ENCODE data around the gene SLC24A3. TPM values are rescaled to one million over a fixed set of nuclear protein-coding genes. Genes with fewer than 3 reads are reported as not detected.

SLC24A3 gene
- total and polyA plus RNA-seq, 12 donors = 0.21 to 2.6 (median 0.84) TPM

GRCh38 chr20:19602675-19603375 lies 390.4 kb downstream of the SLC24A3 start:
- peaks cover 0 to 5% (median 0%) of the 10 kb centered on the region in 7 donors for H3K27me3 ChIP-seq
- no peaks in the 10 kb centered on the region for H3K36me3 ChIP-seq
- whole genome bisulfite sequencing, 2 donors = 76 to 85% methylated on average over 9 of the region's 9 CpGs
- intact Hi-C loops (cut with DNase I) = no loop called here
- H3K9me3 ChIP-seq = no peaks in the 10 kb centered on the region
- TF ChIP-seq CTCF (IDR thresholded peaks at IDR 0.05) = no peak
- no peak overlapping the region for H3K27ac ChIP-seq
- no peak for DNase-seq
- no peak for ATAC-seq
- no peaks in the 10 kb centered on the region for H3K4me1 ChIP-seq
- no peak overlapping the region for H3K4me3 ChIP-seq

- Histone ChIP-seq H3K27ac (no peak overlapping the region), H3K36me3 (no peaks in the 10 kb centered on the region), H3K27me3 (peaks cover 0 to 5% (median 0%) of the 10 kb centered on the region in 7 donors), H3K4me3 (no peak overlapping the region), H3K9me3 (no peaks in the 10 kb centered on the region), H3K4me1 (no peaks in the 10 kb centered on the region)
- DNase-seq (no peak), ATAC-seq (no peak)
- intact Hi-C loops (cut with DNase I) = no loop called here
- whole genome bisulfite sequencing, 2 donors = 59 to 66% methylated on average over 6 of the region's 6 CpGs
- no peak for TF ChIP-seq CTCF (IDR thresholded peaks at IDR 0.05)
These were observed 390.9 kb downstream of the SLC24A3 start for GRCh38 chr20:19603376-19603750.

- Histone ChIP-seq H3K4me3 (no peak overlapping the region), H3K27me3 (peaks cover 0 to 13% (median 0%) of the 10 kb centered on the region in 7 donors), H3K9me3 (no peaks in the 10 kb centered on the region), H3K36me3 (no peaks in the 10 kb centered on the region), H3K4me1 (no peaks in the 10 kb centered on the region), H3K27ac (no peak overlapping the region)
- no peak for TF ChIP-seq CTCF (IDR thresholded peaks at IDR 0.05)
- DNase-seq = peak in 1 of 2 donors; percentile 5
- peak in 1 of 8 donors; percentile 20 for ATAC-seq
- 74 to 88% methylated on average over 1 of the region's 1 CpG for WGBS, 2 donors
- intact Hi-C loops (cut with DNase I) = no loop called here
These were observed 393.5 kb downstream of the SLC24A3 start for GRCh38 chr20:19605786-19606485.

GRCh38 chr20:19609642-19610223 lies 397.3 kb downstream of the SLC24A3 start:
- intact Hi-C loops (cut with DNase I) = no loop called here
- no peaks in the 10 kb centered on the region for H3K36me3 ChIP-seq
- 75 to 81% methylated on average over 2 of the region's 2 CpGs for WGBS, 2 donors
- TF ChIP-seq CTCF (IDR thresholded peaks at IDR 0.05) = no peak
- no peaks in the 10 kb centered on the region for H3K4me1 ChIP-seq
- peaks cover 0 to 18% (median 5%) of the 10 kb centered on the region in 7 donors for H3K27me3 ChIP-seq
- DNase-seq (no peak), ATAC-seq (no peak)
- H3K27ac ChIP-seq = no peak overlapping the region
- no peaks in the 10 kb centered on the region for H3K9me3 ChIP-seq
- no peak overlapping the region for H3K4me3 ChIP-seq
